GM12878 (cell line): ENCODE results near the gene ZDHHC14. TPM values are rescaled to one million over a fixed set of nuclear protein-coding genes. Genes with fewer than 3 reads are reported as not detected.

Experiments
- ATAC-seq: fragments of 200-7000 bp; cut with Tn5 transposase; 3 replicates; pipeline ENCODE4 v1.9.1; 2020; ENCODE audit warnings: mild to moderate bottlenecking, moderate library complexity
- BruUV-seq: library from RNA; stranded (reverse); fragments of 400-500 nt; replicated peaks from 2 replicates; lab custom pipeline; 2021; lab: Mats Ljungman, UMichigan
- CTCF ChIA-PET: fragments of 300-600 bp; sonication (Branson Sonifier 250); formaldehyde crosslinking; extraction: SDS; loops from one replicate; lab custom pipeline; 2021; ENCODE audit warnings: inconsistent platforms; lab: Yijun Ruan, JAX
- POLR2A ChIA-PET: fragments of 350-600 bp; formaldehyde crosslinking; extraction: SDS; loops from one replicate; lab custom pipeline; 2021; ENCODE audit warnings: inconsistent platforms; lab: Charles Lee
- RAD21 ChIA-PET: fragments of 300-600 bp; sonication (Branson Sonifier 250); formaldehyde crosslinking; loops from one replicate; lab custom pipeline; 2023; ENCODE audit warnings: antibody characterized with exemption; ENCODE audit not compliant: unreplicated experiment; lab: Charles Lee
- SMC1A ChIA-PET: fragments of 300-600 bp; sonication (Branson Sonifier 250); formaldehyde crosslinking; loops from one replicate; lab custom pipeline; 2023; ENCODE audit not compliant: unreplicated experiment, uncharacterized antibody; lab: Charles Lee
- DNase-seq: peaks from one replicate; pipeline ENCODE4 v3.0.0-alpha.2; 2011; ENCODE audit warnings: low read depth, low spot score
- FAIRE-seq: peaks from 3 replicates; lab custom pipeline; 2011; peaks lifted over from hg19 to GRCh38; lab: Jason Lieb, UNC
- H2AFZ ChIP-seq: 2 replicates; pipeline ENCODE4 v1.6.0; 2011; ENCODE audit warnings: low read depth, low read length, control low read depth; ENCODE audit not compliant: control insufficient read depth
- H3K27ac ChIP-seq: 2 replicates; pipeline ENCODE4 v1.5.1; 2011; ENCODE audit warnings: control low read depth; ENCODE audit not compliant: control insufficient read depth, insufficient read depth
- H3K27me3 ChIP-seq, 2 experiments: replicated peaks in 1 of 2; 2 replicates each; pipeline versions ENCODE4 v1.6.0 to v1.6.1; 2011; ENCODE audit warnings: low read length in 1 of 2; ENCODE audit not compliant: control insufficient read depth in 2 of 2, insufficient read depth in 2 of 2
- H3K36me3 ChIP-seq, 2 experiments: 2 replicates each; pipeline ENCODE4 v1.5.1; 2011; ENCODE audit warnings: low read length in 1 of 2; ENCODE audit not compliant: control insufficient read depth in 2 of 2, insufficient read depth in 2 of 2
- H3K4me1 ChIP-seq: 2 replicates; pipeline ENCODE4 v1.6.1; 2011; ENCODE audit warnings: mild to moderate bottlenecking, low read length, moderate library complexity, mixed read lengths; ENCODE audit not compliant: control insufficient read depth, insufficient read depth
- H3K4me2 ChIP-seq: 2 replicates; pipeline ENCODE4 v1.6.0; 2011; ENCODE audit warnings: control low read depth; ENCODE audit not compliant: control insufficient read depth, insufficient read depth
- H3K4me3 ChIP-seq: fragments of 200-600 bp; sonication (generic); 2 replicates; pipeline ENCODE4 v1.5.1; 2016
- H3K79me2 ChIP-seq: 2 replicates; pipeline ENCODE4 v1.6.0; 2011; ENCODE audit warnings: low read length; ENCODE audit not compliant: control insufficient read depth, insufficient read depth
- H3K9ac ChIP-seq: 2 replicates; pipeline ENCODE4 v1.8.0; 2011; ENCODE audit warnings: low read length, control low read depth, mixed read lengths; ENCODE audit not compliant: control insufficient read depth, insufficient read depth
- H3K9me3 ChIP-seq: replicated peaks from 3 replicates; pipeline ENCODE4 v1.5.1; 2011; ENCODE audit warnings: mild to moderate bottlenecking, low read length; ENCODE audit not compliant: control insufficient read depth, insufficient read depth
- H4K20me1 ChIP-seq: 2 replicates; pipeline ENCODE4 v1.6.0; 2011; ENCODE audit not compliant: control insufficient read depth, insufficient read depth
- BCL11A ChIP-seq: IDR thresholded peaks from 2 replicates; pipeline ENCODE4 v1.6.1; 2011; ENCODE audit warnings: low read depth, low read length
- CREB1 ChIP-seq: IDR thresholded peaks from 2 replicates; pipeline ENCODE4 v1.6.1; 2012; ENCODE audit warnings: low read depth, mild to moderate bottlenecking, inconsistent platforms
- E2F4 ChIP-seq: IDR thresholded peaks from 2 replicates; pipeline ENCODE4 v1.6.1; 2012; ENCODE audit warnings: low read depth, low read length, improper control_type of control experiment
- EGR1 ChIP-seq, 2 experiments: IDR thresholded peaks; 1 replicate in 1 of 2; 2 replicates in 1 of 2; pipeline ENCODE4 v1.6.1; 2011 to 2012; ENCODE audit warnings: low read depth in 2 of 2, low read length in 2 of 2, borderline replicate concordance in 1 of 2, mild to moderate bottlenecking in 1 of 2, moderate library complexity in 1 of 2
- ESRRA ChIP-seq: IDR thresholded peaks from 2 replicates; pipeline ENCODE4 v1.6.1; 2012; ENCODE audit warnings: mild to moderate bottlenecking, low read length, improper control_type of control experiment
- IKZF2 ChIP-seq, 2 experiments: fragments of 450-650 bp; IDR thresholded peaks; 2 replicates each; pipeline ENCODE4 v1.6.1; 2017; ENCODE audit warnings: mild to moderate bottlenecking in 2 of 2, moderate library complexity in 2 of 2
- IRF5 ChIP-seq: fragments of 450-650 bp; IDR thresholded peaks from 2 replicates; pipeline ENCODE4 v1.6.1; 2017; ENCODE audit warnings: borderline replicate concordance
- MTA3 ChIP-seq: IDR thresholded peaks from 2 replicates; pipeline ENCODE4 v1.6.1; 2012; ENCODE audit warnings: low read length, inconsistent platforms, borderline replicate concordance
- NBN ChIP-seq: fragments of 450-650 bp; IDR thresholded peaks from 2 replicates; pipeline ENCODE4 v1.6.1; 2016
- POLR2AphosphoS2 ChIP-seq: IDR thresholded peaks from 2 replicates; pipeline ENCODE4 v1.6.1; 2011; ENCODE audit warnings: low read depth, mild to moderate bottlenecking, low read length, improper control_type of control experiment, moderate library complexity
- SIN3A ChIP-seq: IDR thresholded peaks from 2 replicates; pipeline ENCODE4 v1.6.1; 2012; ENCODE audit warnings: low read depth, low read length, improper control_type of control experiment
- TBL1XR1 ChIP-seq: IDR thresholded peaks from 2 replicates; pipeline ENCODE4 v1.6.1; 2012; ENCODE audit warnings: low read depth, low read length, improper control_type of control experiment
- WRNIP1 ChIP-seq: IDR thresholded peaks from 2 replicates; pipeline ENCODE4 v1.6.1; 2011; ENCODE audit warnings: low read depth, low read length, improper control_type of control experiment, borderline replicate concordance
- WGBS: methylation state at CpG from one replicate; pipeline ENCODE4 v1.1.6; 2016; ENCODE audit warnings: low lambda C conversion rate; ENCODE audit not compliant: insufficient replicate concordance, insufficient coverage; ENCODE audit errors: missing lambda C conversion rate; 5-methylcytosine and 5-hydroxymethylcytosine counted together
- in situ Hi-C: fragments of 300-500 bp; cut with MboI; formaldehyde crosslinking; loops from 9 replicates; pipeline ENCODE4 v1.14.3; 2018; ENCODE audit warnings: mixed read lengths
- intact Hi-C: fragments of 100-400 bp; cut with micrococcal nuclease; formaldehyde crosslinking; loops from one replicate; pipeline ENCODE4 v1.14.2; 2022; ENCODE audit not compliant: unreplicated experiment
- polyA plus RNA-seq, 11 experiments: library from polyadenylated mRNA; depleted of rRNA in 4 of 11; unstranded in 6 of 11; stranded (reverse) in 5 of 11; fragments of >200 nt; fragmentation: Nextera tagmentation in 4 of 11; fragmentation: Illumina TruSeq in 1 of 11; extraction: Ambion mirVana in 4 of 11; extraction: Trizol in 1 of 11; gene quantifications; 1 replicate in 1 of 11; 2 replicates in 10 of 11; pipeline versions ENCODE4 v1.2.1 to v1.2.3, GENCODE V29; 2011 to 2016; ENCODE audit warnings: inconsistent platforms in 2 of 11, missing spikeins in 2 of 11, low read depth in 1 of 11
- total RNA-seq, 4 experiments: library from RNA; depleted of rRNA in 3 of 4; stranded (reverse); fragments of >200 nt in 3 of 4; fragmentation: Illumina TruSeq in 1 of 4; extraction: Trizol in 1 of 4; gene quantifications; 2 replicates each; pipeline versions ENCODE4 v1.2.1 to v1.2.3, GENCODE V29; 2013 to 2021

The ZDHHC14 gene
- total and polyA plus RNA-seq, 10 of the 15 experiments (the other 5 are each of a cell fraction or from before 2014, with no cell fraction given) = 0.15 to 16.0 (median 0.76) TPM; not detected in 1

- ATAC-seq (no peak), DNase-seq (no peak), FAIRE-seq (no peak)
- ChIA-PET POLR2A (interaction anchor here (0.6 to 1.4 kb wide), 2 partner anchors 24 to 28 kb away, joined by 3 to 4 read pairs; no protein-coding TSS in a partner anchor), CTCF (interaction anchor here (0.7 to 3.8 kb wide), 9 partner anchors 10 to 281 kb away, joined by 3 to 32 read pairs (median 7); no protein-coding TSS in a partner anchor), SMC1A (interaction anchor here (0.9 to 4.0 kb wide), 13 partner anchors 9 to 281 kb away, joined by 3 to 41 read pairs (median 4); no protein-coding TSS in a partner anchor), RAD21 (interaction anchor here (0.9 to 7.3 kb wide), 7 partner anchors 25 to 281 kb away, joined by 4 to 56 read pairs (median 17); no protein-coding TSS in a partner anchor)
- Histone ChIP-seq H3K27ac (no peak overlapping the region), H3K27me3 (no peaks in the 10 kb centered on the region), H3K36me3 (peaks cover 0 to 4% of the 10 kb centered on the region in 2 experiments; a peak in 2 of 4 replicates), H3K9ac (no peak overlapping the region), H3K4me3 (no peak overlapping the region), H3K79me2 (no peaks in the 10 kb centered on the region), H3K9me3 (peaks cover 1% of the 10 kb centered on the region; the same call in 1 of the 3 replicates), H4K20me1 (no peaks in the 10 kb centered on the region), H2AFZ (no peak overlapping the region), H3K4me1 (no peaks in the 10 kb centered on the region; the same call in 1 of the 2 replicates), H3K4me2 (no peak overlapping the region)
- WGBS = 94% methylated on average over 8 of the region's 8 CpGs
- in situ Hi-C loops (no loop called here), intact Hi-C loops (loop anchor here (5.0 kb wide), 1 partner anchor 278 kb away; no protein-coding TSS in a partner anchor)
- TF ChIP-seq MTA3 (no peak), POLR2AphosphoS2 (no peak), IKZF2 (IDR thresholded peaks at IDR 0.05) (no peak), CREB1 (no peak)
- no TSS peak for BruUV-seq
Measured at GRCh38 chr6:157595768-157596167, 214.8 kb downstream of the ZDHHC14 start.

- no peaks in the 10 kb centered on the region; the same call in 1 of the 2 replicates for H3K4me1 ChIP-seq
- BruUV-seq = no TSS peak
- no peak overlapping the region for H3K4me2 ChIP-seq
- FAIRE-seq (no peak), ATAC-seq (no peak), DNase-seq (no peak)
- RAD21 ChIA-PET = interaction anchor here (0.9 to 7.3 kb wide), 10 partner anchors 26 to 281 kb away, joined by 3 to 56 read pairs (median 4); no protein-coding TSS in a partner anchor
- no peak overlapping the region for H2AFZ ChIP-seq
- H4K20me1 ChIP-seq = no peaks in the 10 kb centered on the region
- H3K79me2 ChIP-seq = no peaks in the 10 kb centered on the region
- 75% methylated on average over 5 of the region's 6 CpGs for WGBS
- no peaks in the 10 kb centered on the region for H3K27me3 ChIP-seq
- in situ Hi-C loops (no loop called here), intact Hi-C loops (loop anchor here (5.0 kb wide), 1 partner anchor 279 kb away; no protein-coding TSS in a partner anchor)
- peaks cover 0 to 4% of the 10 kb centered on the region in 2 experiments; a peak in 2 of 4 replicates for H3K36me3 ChIP-seq
- SMC1A ChIA-PET = interaction anchor here (0.7 to 4.0 kb wide), 21 partner anchors 10 to 281 kb away, joined by 3 to 41 read pairs (median 4); no protein-coding TSS in a partner anchor
- H3K27ac ChIP-seq = no peak overlapping the region
- no peak overlapping the region for H3K4me3 ChIP-seq
- CTCF ChIA-PET = interaction anchor here (0.7 to 3.8 kb wide), 15 partner anchors 9 to 282 kb away, joined by 3 to 32 read pairs (median 5); partner anchors contain the start of gene TMEM242
- POLR2A ChIA-PET = interaction anchor here (0.6 to 1.4 kb wide), 2 partner anchors 25 to 28 kb away, joined by 3 to 4 read pairs; no protein-coding TSS in a partner anchor
- no peak overlapping the region for H3K9ac ChIP-seq
- H3K9me3 ChIP-seq = no peaks in the 10 kb centered on the region; the same call in 2 of the 3 replicates
- TF ChIP-seq SIN3A (no peak), ESRRA (no peak), BCL11A (no peak), WRNIP1 (no peak), TBL1XR1 (no peak), E2F4 (no peak), IRF5 (no peak), NBN (no peak), EGR1 (IDR thresholded peaks at IDR 0.05; ENCODE audit: borderline replicate concordance in 1 of 2, low read depth in 2 of 2, low read length in 2 of 2) (no peak)
Measured at GRCh38 chr6:157596461-157596860, 215.5 kb downstream of the ZDHHC14 start.
